Ishikawa (cell line): ENCODE data around the gene PCBP3.

Source experiments
- EGR1 ChIP-seq: IDR thresholded peaks from 2 replicates; pipeline ENCODE4 v1.6.1; 2012
- EP300 ChIP-seq: IDR thresholded peaks from 2 replicates; pipeline ENCODE4 v1.6.1; 2012; ENCODE audit warnings: borderline replicate concordance
- TAF1 ChIP-seq: IDR thresholded peaks from 2 replicates; pipeline ENCODE4 v1.6.1; 2012; ENCODE audit warnings: low read depth, mild to moderate bottlenecking
- YY1 ChIP-seq: IDR thresholded peaks from 2 replicates; pipeline ENCODE4 v1.6.1; 2012; ENCODE audit warnings: low read depth

DNA sequence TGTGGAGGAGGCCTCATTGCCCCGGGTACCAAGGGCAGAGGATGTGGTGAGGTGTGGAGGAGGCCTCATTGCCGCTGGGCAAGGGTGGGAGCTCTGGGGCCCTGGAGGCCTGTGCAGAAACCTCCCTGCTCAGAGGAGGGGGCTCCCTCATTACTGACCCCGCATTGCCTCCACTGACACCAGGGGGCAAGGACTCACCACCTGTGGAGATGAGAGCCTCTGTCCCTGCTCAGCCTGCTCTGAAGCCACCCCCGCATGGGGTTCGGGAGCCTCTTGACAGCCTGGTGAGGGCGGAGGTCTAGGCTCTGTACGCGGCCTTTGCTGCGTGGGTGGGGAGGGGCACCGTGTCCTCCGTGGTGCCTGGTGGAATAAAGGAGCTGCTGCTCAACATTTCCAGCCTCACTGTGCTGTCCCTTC, 243.1 kb downstream of the PCBP3 start:
- TF ChIP-seq EP300 (no peak), TAF1 (no peak), EGR1 (no peak), YY1 (no peak)
